GM18499 (cell line): Measurements from ENCODE around the gene ZFAND2A.
"Not testable (repeated sequence)": the region's sequence is repeated elsewhere in the genome, so short reads cannot be mapped to it uniquely, and the experiment has no call there.

ENCODE experiments used
- ATAC-seq: cut with Tn5 transposase; IDR thresholded peaks from one replicate; pipeline ENCODE4 v1.9.1; 2021; ENCODE audit warnings: moderate number of reproducible peaks; ENCODE audit not compliant: insufficient read depth, unreplicated experiment

ZFAND2A gene

GRCh38 chr7:1127001-1127400 is 33.0 kb downstream of the ZFAND2A start:
- no peak for ATAC-seq

- no peak for ATAC-seq
Measured at GRCh38 chr7:1125603-1125969, 34.4 kb downstream of the ZFAND2A start.

- ATAC-seq: no peak
Measured at GRCh38 chr7:1124816-1125602, 35.0 kb downstream of the ZFAND2A start.

- ATAC-seq: no peak
Measured at GRCh38 chr7:1124164-1124563, 35.8 kb downstream of the ZFAND2A start.

GRCh38 chr7:1123715-1124114 is 36.3 kb downstream of the ZFAND2A start:
- ATAC-seq: no peak

- ATAC-seq: no peak
Measured at GRCh38 chr7:1122832-1123501, 37.0 kb downstream of the ZFAND2A start.

GRCh38 chr7:1121886-1122831 is 37.8 kb downstream of the ZFAND2A start:
- no peak for ATAC-seq

- no peak for ATAC-seq
Measured at GRCh38 chr7:1121476-1121875, 38.5 kb downstream of the ZFAND2A start.

GRCh38 chr7:1120791-1121190 is 39.2 kb downstream of the ZFAND2A start:
- no peak for ATAC-seq

GRCh38 chr7:1119201-1119600 is 40.8 kb downstream of the ZFAND2A start:
- no peak for ATAC-seq

GRCh38 chr7:1117321-1117928 is 42.6 kb downstream of the ZFAND2A start:
- ATAC-seq: no peak

- ATAC-seq: not testable (repeated sequence)
Measured at GRCh38 chr7:1116383-1117008, 43.5 kb downstream of the ZFAND2A start.

GRCh38 chr7:1115171-1116045 is 44.6 kb downstream of the ZFAND2A start:
- not testable (repeated sequence) for ATAC-seq

GRCh38 chr7:1114505-1114904 is 45.5 kb downstream of the ZFAND2A start:
- no peak for ATAC-seq

GRCh38 chr7:1114088-1114487 is 45.9 kb downstream of the ZFAND2A start:
- ATAC-seq: no peak

GRCh38 chr7:1113548-1113885 is 46.5 kb downstream of the ZFAND2A start:
- ATAC-seq: no peak

GRCh38 chr7:1112625-1113547 is 47.1 kb downstream of the ZFAND2A start:
- ATAC-seq: no peak

- ATAC-seq: no peak
Measured at GRCh38 chr7:1112109-1112508, 47.9 kb downstream of the ZFAND2A start.
